Measurements from ENCODE around the gene ZGPAT.

DNA sequence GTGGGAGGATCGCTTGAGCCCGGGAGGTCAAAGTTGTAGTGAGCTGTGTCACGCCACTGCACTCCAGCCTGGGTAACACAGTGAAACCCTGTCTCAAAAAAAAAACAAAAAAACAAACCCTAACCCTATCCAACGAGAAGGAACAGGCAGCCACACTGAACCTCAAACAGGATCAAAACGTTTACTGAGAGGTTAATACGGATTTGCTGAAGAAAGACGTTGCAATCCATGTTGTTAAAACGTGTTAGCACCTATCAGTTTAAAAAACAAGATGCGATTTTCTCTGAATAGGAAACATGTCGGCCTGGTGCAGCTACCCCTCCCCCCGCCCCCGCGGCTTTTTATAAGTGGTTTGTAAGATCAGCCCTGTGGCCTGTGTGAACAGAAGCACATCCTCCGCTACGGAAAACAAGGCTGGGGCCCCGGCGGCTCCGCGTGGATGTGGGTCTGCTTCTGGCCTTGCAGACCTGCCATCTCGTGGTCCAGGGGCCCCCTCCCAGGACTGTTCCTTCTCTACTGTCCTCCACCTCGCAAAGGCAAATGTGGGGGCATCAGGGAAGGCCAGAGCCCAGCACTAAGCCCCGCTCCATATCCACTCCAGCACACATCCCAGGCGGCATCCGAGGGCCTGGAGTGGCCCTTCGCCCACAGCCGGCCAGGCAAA, 43.1 kb downstream of the ZGPAT start:
- TF ChIP-seq CTCF (IDR thresholded peaks at IDR 0.05), result no peak
- TF ChIP-seq POLR2A (IDR thresholded peaks at IDR 0.05), result no peak
- no peak for TF ChIP-seq EP300 (IDR thresholded peaks at IDR 0.05; ENCODE audit: low read depth)

Measured in transverse colon (tissue), 3 donors.